NCI-H146 (cell line): ENCODE results near the gene UXS1.
"Not testable (repeated sequence)": the region's sequence is repeated elsewhere in the genome, so short reads cannot be mapped to it uniquely, and the experiment has no call there.

Source experiments
- DNase-seq: peaks from one replicate; lab custom pipeline; 2025; lab: John Stamatoyannopoulos, UW

UXS1 gene

DNA sequence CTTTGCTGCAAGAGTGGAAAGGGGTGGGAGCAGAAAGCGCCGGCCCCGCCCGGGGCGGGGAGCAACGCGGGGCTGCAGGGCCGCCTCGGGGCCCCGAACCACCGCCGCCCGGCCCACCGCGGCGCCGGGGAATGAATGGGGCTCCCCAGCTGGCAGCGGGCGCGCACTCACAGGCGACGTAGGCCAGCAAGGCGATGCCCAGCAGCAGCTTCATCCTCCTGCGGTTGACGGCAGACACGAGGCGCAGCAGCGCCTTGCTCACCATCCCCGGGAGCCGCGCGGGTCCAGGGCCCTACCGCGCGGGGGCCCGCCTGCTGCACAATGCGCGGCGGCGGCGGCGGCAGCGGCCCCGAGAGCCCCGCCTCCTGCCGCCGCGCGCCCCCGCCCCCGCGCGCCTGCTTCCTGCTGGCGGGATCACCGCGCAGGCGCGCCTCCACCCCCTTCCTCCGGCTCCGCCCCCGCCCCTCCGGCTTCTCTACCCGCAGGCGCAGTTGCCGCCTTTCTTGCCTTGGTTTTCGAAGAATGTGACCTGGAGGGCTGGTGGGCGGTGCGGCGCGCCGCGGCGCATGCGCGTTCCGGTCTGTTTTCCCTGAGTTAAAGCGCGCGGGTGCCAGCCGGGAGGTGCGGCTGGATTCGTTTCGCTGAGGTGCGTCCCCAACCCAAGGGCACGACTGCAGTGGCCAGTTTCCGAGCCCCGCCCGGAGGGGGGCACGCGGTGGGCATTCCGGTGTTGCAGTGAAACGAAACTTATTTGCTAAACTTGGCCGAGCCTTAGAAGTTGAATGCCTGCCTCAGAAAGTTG, at the start of gene UXS1:
Gene UXS1 (minus strand): TSS at position 325 of the 802 bp plus-strand sequence. CDS start 60 bp downstream, at position 265.
- peak; percentile 98 for DNase-seq

DNA sequence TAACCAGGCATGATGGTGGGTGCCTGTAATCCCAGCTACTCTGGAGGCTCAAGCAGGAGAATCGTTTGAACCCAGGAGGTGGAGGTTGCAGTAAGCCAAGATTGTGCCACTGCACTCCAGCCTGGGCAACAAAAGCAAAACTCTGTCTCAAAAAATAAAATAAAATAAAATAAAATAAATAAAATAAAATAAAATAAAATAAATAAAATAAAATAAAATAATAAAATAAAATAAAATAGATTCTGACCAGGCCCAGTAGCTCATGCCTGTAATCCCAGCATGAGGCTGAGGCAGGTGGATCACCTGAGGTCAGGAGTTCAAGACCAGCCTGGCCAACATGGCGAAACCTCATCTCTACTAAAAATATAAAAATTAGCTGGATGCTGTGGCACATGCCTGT, 45.4 kb upstream of the UXS1 start:
- DNase-seq, result not testable (repeated sequence)

DNA sequence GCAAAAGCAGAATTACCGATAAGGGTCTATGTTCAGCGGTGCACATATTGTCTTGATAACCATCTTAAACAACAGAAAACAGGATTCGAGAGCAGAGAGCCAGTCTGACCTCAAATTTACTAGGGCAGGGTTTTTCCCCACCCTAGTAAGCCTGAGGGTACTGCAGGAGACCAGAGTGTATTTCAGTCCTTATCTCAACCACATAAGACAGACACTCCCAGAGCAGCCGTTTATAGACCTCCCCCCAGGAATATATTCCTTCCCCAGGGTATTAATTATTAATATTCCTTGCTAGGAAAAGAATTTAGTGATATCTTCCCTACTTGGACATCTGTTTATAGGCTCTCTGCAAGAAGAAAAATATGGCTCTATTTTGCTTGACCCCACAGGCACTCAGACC, 41.3 kb upstream of the UXS1 start:
- not testable (repeated sequence) for DNase-seq

DNA sequence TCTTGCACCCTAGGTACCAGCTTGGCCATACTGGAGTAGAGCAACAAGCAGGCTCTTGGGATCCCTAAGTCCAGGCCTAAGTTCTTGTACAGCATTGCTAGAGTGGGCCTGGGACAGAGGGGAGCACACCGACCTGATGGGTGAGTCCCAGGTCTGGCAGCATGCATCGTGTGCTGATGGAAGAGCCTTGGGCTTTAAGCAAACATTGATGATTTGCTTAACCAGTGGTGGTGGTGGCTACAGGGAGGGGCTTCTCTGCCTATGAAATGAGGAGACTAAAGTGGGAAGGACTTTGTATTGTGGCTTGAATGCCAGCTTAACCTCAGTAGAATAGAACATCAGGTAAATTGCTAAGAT, 39.2 kb upstream of the UXS1 start:
- DNase-seq, result no peak

DNA sequence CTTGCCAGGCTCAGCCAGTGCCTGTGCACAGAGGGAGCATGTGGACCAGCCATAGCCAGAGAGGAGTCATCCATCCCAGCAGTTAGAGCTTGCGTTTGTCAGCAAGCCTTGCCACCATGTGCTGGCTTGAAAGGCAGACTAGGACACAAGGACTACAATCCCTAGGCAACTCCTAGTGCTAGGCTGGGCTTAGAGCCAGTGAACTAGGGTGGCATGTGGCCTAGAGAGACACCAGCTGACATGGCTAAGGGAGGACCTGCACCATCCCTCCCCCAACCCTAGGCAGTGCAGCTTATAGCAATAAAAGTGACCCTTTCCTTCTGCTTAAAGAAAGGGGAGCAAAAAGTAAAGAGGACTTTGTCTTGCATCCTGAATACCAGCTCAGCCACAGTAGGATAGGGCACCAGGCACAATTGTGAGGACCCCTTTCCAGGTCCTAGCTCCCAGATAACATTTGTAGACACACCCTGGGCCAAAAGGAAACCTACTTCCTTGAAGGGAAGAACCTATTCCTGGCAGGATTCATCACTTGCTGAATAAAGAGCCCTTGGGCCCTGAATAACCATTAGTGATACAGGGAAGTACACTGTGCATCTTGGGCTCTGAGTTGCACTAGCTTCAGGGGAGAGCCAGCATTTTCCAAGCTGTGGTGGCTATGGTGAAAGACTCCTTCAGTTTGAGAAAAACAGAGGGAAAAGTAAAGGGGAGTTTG, 38.7 kb upstream of the UXS1 start:
- DNase-seq, result no peak

DNA sequence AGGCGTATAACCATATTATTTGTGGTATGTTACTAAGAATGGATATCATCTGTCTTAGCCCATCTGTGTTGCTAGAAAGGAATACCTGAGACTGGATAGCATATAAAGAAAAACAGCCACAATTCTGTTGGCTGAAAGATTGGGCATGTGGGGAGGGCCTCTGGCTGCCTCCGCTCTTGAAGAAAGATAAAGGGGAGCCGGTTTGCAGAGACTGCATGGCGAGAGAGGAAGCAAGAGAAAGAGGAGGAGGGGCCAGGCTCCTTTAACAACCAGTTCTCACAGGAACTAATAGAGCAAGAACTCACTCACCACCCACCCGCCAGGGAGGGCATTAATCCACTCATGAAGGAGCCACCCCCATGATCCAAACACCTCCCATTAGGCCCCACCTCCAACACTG, 29.2 kb upstream of the UXS1 start:
- DNase-seq, result no peak

DNA sequence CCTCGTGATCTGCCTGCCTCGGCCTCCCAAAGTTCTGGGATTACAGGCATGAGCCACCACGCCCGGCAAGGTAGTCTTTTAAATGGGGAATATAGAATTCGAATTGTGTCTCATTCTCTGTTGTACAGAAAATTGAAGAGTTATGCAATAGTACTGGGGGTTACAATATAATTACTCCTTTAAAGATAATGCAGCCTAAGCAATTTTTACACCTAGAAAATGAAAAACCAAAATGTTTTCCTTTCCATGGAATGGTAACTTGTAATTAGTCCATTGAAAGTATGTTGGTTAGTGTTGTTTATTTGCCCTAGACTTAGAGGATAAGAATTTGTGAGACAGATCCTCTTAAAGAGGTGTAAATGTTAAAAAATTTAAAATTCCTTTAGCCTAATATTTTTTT, 28.0 kb upstream of the UXS1 start:
- not testable (repeated sequence) for DNase-seq

DNA sequence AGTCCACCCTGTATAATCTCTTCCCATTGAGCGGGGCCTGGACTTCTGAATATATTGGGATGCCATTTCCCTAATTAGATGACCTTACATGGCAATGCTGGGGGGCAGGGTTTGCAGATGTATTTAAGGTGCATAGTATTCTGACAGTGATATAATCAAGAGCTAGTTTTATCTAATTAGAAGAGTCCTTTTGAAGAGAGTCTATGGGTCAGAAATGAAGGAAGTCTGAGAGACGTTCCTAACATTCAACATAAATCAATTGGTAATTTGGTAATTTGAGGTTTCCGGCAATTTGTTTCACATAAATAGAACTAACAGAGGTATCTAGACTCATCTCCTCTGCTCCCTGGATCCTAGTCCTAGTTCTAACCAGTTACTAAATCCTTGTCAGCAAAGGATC, 25.7 kb upstream of the UXS1 start:
- DNase-seq, result no peak

DNA sequence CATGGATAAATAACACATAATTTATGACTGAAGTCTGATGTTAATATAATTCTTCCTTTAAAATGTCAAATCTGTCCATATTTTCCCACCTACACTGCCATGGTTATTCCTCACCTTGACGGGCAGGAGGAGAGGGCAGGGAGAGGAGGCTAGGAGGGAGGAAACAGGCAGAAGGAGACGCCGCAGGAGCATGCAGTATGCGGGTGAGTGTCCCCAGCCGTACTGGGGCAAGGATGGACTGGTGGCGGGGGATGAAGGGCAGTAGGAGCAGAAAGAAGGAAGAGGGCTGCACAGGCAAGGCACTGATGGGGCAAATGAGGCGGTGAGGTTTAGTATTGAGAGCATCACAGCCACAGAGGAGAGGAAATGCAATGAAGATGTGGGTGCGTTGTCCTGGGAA, 25.1 kb upstream of the UXS1 start:
- DNase-seq, result not testable (repeated sequence)

DNA sequence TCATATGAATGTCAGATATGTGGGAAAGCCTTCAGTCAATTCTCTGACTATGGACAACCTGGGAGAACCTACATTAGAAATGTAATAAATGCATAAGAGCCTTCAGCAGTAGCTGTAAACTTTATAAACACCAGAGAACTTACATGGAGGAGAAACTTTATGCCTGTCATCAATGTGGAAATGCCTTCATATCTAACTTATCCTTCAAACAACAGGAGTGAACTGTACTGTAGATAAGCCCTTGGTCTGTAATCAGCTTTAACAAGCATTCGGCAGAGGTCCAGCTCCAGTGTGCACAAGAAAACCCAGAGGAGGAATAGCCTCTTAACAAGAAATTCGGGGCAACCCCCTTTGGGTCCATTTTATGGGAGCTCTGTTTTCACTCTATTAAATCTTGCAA, 14.8 kb upstream of the UXS1 start:
- DNase-seq, result no peak

DNA sequence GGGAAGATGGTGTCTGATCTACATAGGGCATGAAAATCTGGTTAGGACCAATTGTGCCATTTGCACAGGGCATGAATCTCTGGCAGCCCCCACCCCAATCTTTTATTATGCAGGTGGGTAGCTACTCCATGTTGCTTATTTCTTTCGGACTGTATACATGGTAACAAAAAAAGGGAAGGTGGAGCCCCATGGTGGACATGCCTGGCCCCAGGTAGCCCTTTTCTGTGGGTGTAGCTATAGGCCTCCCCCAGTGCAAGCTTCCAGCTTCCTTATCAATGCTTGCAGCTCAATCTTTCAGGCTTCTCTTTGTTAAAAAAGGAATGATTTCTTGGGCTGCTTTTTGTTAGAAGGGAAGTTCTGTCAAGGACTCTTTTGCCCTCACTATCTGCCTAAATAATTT, 14.3 kb upstream of the UXS1 start:
- DNase-seq, result no peak

DNA sequence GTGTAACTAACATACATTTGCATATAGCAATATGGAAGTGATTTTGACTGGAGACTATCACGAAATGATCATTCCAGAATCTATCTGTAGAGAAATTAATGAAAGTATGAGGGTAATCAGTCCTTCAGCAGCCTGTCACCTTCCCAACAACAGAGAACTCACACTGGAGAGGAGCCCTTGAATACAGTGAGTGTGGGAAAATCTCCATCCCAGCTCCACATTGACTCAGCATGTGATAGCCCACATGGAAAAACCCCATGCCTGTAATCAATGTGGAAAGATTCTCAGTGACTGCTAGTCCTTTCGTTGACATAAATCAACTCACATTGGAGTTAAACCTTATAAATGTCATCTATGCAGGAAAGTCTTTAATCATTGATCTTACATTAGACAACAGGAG, 13.1 kb upstream of the UXS1 start:
- no peak for DNase-seq

DNA sequence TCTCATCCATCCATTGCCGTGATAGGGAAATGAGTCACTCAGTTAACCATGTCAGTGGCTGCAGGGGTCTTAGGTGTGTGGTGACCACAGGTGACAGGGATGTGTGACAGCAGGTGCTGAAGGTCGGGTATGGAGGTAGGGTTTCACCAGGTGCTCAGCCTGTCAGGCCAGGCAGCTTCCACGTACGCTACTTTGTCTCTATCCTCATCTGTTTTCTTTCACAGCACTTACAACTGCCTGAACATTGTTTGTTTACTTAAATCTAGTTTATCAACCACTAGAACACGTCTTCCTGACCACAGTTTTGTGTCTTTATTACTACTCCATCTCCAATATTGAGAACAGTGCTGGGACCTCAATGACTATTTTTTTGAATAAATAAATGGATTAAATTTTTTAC, 11.4 kb upstream of the UXS1 start:
- DNase-seq, result peak; percentile 76

DNA sequence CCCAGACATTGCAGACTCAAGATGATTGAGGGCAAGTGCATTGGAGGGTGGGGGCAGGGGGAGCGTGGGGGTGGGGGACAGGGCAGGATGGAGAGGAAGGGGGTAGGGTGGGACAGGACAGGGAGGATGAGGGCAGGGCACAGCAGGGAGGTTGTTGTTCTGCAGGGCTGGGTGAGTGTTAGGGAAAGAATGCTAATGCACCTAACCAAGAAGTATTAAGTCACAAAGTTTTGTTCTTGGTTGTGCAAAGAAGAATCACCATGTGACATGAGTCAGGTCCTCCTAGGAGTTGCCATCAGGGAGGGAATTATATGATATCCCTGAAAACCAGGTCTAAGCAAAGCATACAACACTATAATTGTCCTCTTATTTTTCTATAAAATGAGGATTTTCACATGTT, 10.4 kb upstream of the UXS1 start:
- DNase-seq, result not testable (repeated sequence)

DNA sequence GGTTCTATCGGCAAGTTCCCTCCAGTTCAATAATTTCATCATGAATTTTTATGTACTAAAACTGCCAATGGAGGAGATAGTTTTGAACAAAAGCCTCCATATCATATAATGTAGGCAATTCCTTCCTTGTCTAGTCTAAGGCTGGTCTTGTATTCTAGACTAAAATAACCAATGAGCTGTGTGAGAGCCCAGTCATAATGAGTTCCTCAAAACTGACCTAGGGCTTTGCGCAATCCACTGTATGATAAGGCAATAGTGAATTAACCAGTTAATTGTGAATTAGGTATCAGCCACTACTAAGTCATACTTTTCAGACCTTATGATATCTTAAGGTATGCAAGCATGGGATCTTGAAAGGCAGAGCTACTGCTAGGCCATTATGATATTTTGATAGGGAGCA, 7.6 kb upstream of the UXS1 start:
- DNase-seq, result no peak

DNA sequence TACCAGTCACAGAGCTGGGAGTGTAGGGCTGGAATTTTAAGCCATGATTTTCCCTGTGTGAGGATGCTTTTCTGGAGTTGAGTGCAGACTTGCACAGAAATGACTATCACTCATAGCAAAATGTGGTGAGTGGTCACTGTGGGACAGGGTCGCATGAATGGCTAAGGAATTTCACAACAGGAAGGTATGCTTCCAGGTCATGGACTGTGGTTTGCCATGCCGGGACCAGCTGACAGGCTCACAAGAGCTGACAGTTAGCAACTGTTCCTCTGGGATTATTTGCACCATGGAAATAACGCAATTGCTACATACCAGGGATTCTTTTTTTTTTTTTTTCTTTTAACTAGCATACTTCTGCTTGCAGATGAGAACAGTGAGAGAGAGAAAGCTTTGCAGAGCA, 3.8 kb upstream of the UXS1 start:
- DNase-seq, result no peak

DNA sequence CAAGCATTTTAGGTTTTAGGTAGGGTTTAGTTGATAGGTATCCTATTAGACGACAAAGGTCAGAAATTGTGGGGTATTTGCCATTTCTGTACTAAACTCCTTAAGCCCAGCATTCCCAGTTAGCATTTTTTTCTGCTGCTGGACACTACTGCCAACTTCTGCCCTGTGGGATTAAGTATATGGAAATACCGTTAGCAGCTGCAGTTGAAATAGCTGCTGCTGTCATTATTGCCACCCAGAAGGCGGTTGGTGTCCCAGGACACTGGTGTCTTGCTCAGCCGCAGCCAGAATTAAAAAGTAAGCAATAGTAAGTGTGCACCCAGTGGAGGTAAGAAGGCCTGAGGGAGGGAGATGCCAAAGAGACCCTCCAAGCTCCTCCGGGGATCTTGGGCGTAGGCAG, 1.9 kb upstream of the UXS1 start:
- DNase-seq, result no peak

DNA sequence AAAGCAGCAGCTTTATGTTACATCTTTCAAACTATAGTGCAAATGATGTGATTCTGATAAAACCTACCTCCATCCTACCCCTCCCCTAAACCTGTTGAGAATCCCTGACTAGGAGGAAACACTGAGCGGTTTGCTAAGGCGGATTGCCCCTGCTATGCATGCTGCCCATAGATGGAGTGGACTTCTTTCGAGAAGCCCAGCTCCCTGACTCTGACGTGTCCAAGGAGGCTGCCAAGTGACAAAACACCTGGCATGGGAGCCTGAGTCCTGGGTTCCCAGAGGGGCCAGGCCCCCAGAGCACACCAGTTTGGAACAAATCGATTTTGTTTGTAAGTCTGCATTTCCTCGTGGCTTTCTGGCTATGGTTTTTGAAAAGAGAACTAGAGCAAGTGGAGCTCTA, 1.4 kb upstream of the UXS1 start:
- DNase-seq, result no peak

DNA sequence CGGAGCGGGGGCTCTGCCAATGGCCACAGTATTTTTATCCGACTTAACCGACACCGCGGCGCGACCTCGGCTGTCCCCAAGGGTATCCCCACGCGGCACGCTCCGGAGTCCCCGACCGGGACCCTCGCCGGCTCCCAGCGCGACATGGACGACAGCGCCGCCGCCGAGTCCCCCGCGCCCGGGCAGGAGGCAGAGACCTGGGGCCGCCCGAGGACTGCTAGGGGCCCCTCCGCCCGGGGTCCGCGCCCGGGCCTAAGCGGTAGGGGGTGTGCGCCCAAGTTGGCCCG, 468 bp downstream of the UXS1 start:
- peak; percentile 55 for DNase-seq

DNA sequence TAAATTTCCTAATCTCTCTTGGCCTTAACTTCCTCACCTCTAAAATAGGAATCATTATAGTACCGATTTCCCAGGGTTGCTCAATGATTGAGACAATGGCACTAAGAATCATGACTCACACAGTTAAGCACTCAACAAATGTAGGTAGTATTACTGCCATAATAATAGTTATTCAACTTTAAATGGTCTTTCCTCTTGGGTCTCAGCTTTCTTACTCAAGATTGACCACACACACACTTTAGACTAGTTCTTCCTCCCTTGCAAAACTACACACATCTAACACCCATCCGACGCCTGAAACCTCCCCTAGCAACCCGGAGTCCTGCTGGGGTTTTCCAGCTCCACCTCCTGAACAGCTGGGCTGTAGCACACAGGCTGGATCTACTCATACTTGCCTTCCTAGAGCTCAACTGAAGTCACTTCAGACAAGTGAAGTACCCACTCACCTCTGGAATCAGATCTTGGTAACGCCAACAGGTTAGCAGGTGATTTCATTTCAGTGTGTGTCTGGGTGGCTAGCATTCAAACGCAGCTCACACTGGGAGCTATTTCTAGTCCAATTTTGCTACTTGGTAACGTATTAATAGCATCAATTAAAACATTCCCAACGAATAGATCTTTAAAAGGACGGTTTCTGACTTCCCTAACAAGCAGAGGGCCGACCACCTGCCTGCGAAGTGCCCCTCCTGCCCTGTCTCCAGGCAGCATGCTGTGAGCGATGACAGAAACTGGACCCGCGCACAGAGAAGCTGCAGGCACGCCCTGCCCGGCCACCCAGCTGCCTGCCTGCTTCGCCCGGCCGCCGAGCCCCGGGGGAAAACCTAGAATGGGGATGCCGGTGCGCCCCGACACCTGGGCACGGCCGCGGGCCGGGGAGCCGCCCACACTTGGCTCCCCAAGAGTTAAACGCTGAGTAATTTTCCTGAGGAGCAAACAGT, 1.1 kb downstream of the UXS1 start:
- peak; percentile 78 for DNase-seq

DNA sequence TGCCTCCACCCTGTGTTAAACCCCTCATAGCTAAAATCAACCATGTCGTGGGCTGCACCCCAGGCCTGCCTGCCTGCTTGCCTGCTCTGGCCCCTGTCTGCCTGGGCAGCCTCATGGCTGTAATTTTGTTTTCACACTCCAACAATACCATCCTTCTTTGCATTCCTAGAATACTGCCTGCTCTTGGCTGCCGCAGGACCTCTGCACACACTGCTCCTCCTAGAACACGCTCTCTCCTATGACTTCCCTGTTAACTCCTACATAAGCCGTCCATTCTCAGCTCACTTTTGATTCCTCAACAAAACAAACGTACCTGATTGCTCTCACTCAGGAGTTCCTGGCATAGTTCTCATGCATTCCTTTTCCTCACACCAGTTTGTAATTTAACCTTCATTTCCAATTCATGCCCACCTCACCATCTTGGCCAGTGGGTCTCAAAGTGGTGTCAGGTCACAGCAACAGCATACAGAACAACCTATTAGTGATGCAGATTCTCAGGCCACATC, 2.5 kb downstream of the UXS1 start:
- no peak for DNase-seq

DNA sequence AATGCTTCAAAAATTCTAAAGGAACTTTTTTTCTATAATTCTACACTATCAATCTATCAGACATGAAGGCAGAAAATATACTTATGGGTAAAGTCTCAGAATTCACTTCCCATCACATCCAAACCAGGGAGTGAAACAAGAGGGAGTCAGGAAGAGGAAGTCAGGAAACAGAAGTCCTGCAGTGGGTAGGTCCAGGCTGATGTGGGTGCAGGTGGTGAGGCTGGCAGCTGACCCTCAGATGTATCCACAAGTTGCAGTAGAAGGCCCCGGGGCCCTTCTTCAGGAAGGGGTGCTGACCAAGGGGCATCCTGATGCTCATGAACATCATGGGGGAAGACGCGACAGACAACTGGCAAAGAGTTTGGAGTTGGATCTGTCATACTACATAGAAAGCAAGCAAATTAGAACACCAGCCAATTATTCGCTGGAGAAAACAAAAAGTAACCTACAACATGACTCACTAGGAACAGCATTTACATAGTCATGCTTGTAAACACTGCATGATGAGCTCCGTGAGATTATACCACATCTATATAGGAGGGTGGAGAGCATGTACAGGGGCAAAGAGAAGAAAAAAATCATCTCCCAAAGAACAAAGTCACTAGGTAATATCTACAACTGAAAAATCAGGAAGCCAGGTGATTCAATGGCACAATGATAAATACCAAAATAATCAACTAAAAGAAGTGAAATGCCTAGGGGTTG, 4.2 kb downstream of the UXS1 start:
- no peak for DNase-seq
